Activated B cell treated with CpG ODN at 0.5 μM for 24 hours (primary cell): ENCODE results near the gene DUSP10. TPM values are rescaled to one million over a fixed set of nuclear protein-coding genes. Genes with fewer than 3 reads are reported as not detected.

Experiments used
- ATAC-seq: fragments of 200-7000 bp; cut with Tn5 transposase; one replicate; pipeline ENCODE4 v1.10.0; 2021; ENCODE audit warnings: low read depth, mild to moderate bottlenecking, moderate library complexity
- CTCF ChIA-PET: fragments of 350-600 bp; sonication (Branson Sonifier 250); formaldehyde crosslinking; loops from one replicate; lab custom pipeline; 2021; ENCODE audit warnings: antibody characterized with exemption; lab: Charles Lee
- POLR2A ChIA-PET: fragments of 350-600 bp; sonication (Branson Sonifier 250); formaldehyde crosslinking; loops from one replicate; lab custom pipeline; 2021; ENCODE audit warnings: antibody characterized with exemption; lab: Charles Lee
- DNase-seq: peaks from one replicate; pipeline ENCODE4 v3.0.0; 2022
- H3K27ac Mint-ChIP-seq: one replicate; pipeline ENCODE4 v1.8.0; 2020; ENCODE audit warnings: mixed read lengths
- H3K27me3 Mint-ChIP-seq: one replicate; pipeline ENCODE4 v1.8.0; 2021; ENCODE audit warnings: mixed read lengths
- H3K36me3 Mint-ChIP-seq: one replicate; pipeline ENCODE4 v1.8.0; 2021; ENCODE audit warnings: low read depth, mixed read lengths
- H3K4me1 Mint-ChIP-seq: one replicate; pipeline ENCODE4 v1.8.0; 2021; ENCODE audit warnings: mixed read lengths
- H3K4me3 Mint-ChIP-seq: one replicate; pipeline ENCODE4 v1.8.0; 2020; ENCODE audit warnings: mild to moderate bottlenecking, mixed read lengths
- H3K9me3 Mint-ChIP-seq: one replicate; pipeline ENCODE4 v1.8.0; 2020; ENCODE audit warnings: mixed read lengths
- CTCF ChIP-seq: fragments of 200-600 bp; IDR thresholded peaks from one replicate; pipeline ENCODE4 v1.8.0; 2022; ENCODE audit warnings: antibody characterized with exemption, mild to moderate bottlenecking
- intact Hi-C: fragments of 100-400 bp; cut with micrococcal nuclease; formaldehyde crosslinking; loops from one replicate; pipeline ENCODE4 v1.15.1; 2024
- total RNA-seq: library from RNA; stranded (reverse); gene quantifications from 2 replicates; pipeline ENCODE4 v1.2.3, GENCODE V29; 2022

DUSP10 gene
- total RNA-seq, 1 donor from 2014 or later = 39.5 TPM

GRCh38 chr1:221672965-221673364, 68.9 kb downstream of the DUSP10 start:
- DNase-seq (no peak), ATAC-seq (no peak)
- Mint-ChIP-seq H3K4me3 (no peak overlapping the region), H3K27me3 (no peaks in the 10 kb centered on the region), H3K4me1 (no peaks in the 10 kb centered on the region), H3K9me3 (no peaks in the 10 kb centered on the region), H3K36me3 (no peaks in the 10 kb centered on the region), H3K27ac (no peak overlapping the region)
- no peak for TF ChIP-seq CTCF
- ChIA-PET CTCF (no interaction called here), POLR2A (interaction anchor here (1.2 kb wide), 1 partner anchor 68 kb away, joined by 3 read pairs; the partner anchor contains the start of gene DUSP10)
- intact Hi-C loops = no loop called here

GRCh38 chr1:221672239-221672645, 69.6 kb downstream of the DUSP10 start:
- POLR2A ChIA-PET = no interaction called here

GRCh38 chr1:221670081-221670480, 71.8 kb downstream of the DUSP10 start:
- no peak overlapping the region for H3K4me3 Mint-ChIP-seq
- H3K36me3 Mint-ChIP-seq = no peaks in the 10 kb centered on the region
- no peak for ATAC-seq
- TF ChIP-seq CTCF = no peak
- H3K9me3 Mint-ChIP-seq = no peaks in the 10 kb centered on the region
- CTCF ChIA-PET = no interaction called here
- POLR2A ChIA-PET = no interaction called here
- peaks cover 5% of the 10 kb centered on the region for H3K4me1 Mint-ChIP-seq
- no peak overlapping the region for H3K27ac Mint-ChIP-seq
- no peak for DNase-seq
- intact Hi-C loops = no loop called here
- H3K27me3 Mint-ChIP-seq = no peaks in the 10 kb centered on the region

More at GRCh38 chr1:221672239-221672645, 69.6 kb downstream of the DUSP10 start:
- TF ChIP-seq CTCF = no peak
- Mint-ChIP-seq H3K27ac (no peak overlapping the region), H3K9me3 (no peaks in the 10 kb centered on the region), H3K36me3 (no peaks in the 10 kb centered on the region), H3K4me3 (no peak overlapping the region), H3K27me3 (no peaks in the 10 kb centered on the region), H3K4me1 (peaks cover 5% of the 10 kb centered on the region)
- ATAC-seq (no peak), DNase-seq (no peak)
- CTCF ChIA-PET = no interaction called here
- intact Hi-C loops = no loop called here

- DNase-seq = no peak
- ChIA-PET CTCF (no interaction called here), POLR2A (no interaction called here)
- intact Hi-C loops = no loop called here
- no peak overlapping the region for H3K4me3 Mint-ChIP-seq
- no peaks in the 10 kb centered on the region for H3K9me3 Mint-ChIP-seq
- H3K27ac Mint-ChIP-seq = no peak overlapping the region
- H3K27me3 Mint-ChIP-seq = no peaks in the 10 kb centered on the region
- peaks cover 5% of the 10 kb centered on the region for H3K4me1 Mint-ChIP-seq
- H3K36me3 Mint-ChIP-seq = no peaks in the 10 kb centered on the region
- TF ChIP-seq CTCF = no peak
- ATAC-seq = no peak
These were observed 72.4 kb downstream of the DUSP10 start for GRCh38 chr1:221669441-221669840.

- H3K27me3 Mint-ChIP-seq = no peaks in the 10 kb centered on the region
- H3K4me1 Mint-ChIP-seq = peaks cover 5% of the 10 kb centered on the region
- ChIA-PET POLR2A (interaction anchor here (0.8 kb wide), 1 partner anchor 73 kb away, joined by 3 read pairs; no protein-coding TSS in a partner anchor), CTCF (no interaction called here)
- no peak overlapping the region for H3K27ac Mint-ChIP-seq
- intact Hi-C loops = no loop called here
- no peak for DNase-seq
- no peaks in the 10 kb centered on the region for H3K9me3 Mint-ChIP-seq
- H3K36me3 Mint-ChIP-seq = no peaks in the 10 kb centered on the region
- no peak overlapping the region for H3K4me3 Mint-ChIP-seq
- ATAC-seq = no peak
- no peak for TF ChIP-seq CTCF
These were observed 74.4 kb downstream of the DUSP10 start for GRCh38 chr1:221667504-221667903.
